Measurements from ENCODE around the gene DYNC1I1. TPM values are rescaled to one million over a fixed set of nuclear protein-coding genes. Genes with fewer than 3 reads are reported as not detected.

The DYNC1I1 gene
- total RNA-seq, 1 experiment from 2014 or later: not detected

GRCh38 chr7:95824616-95825015 lies 52.3 kb downstream of the DYNC1I1 start:
- no TSS peak for BruUV-seq (replicated peaks)
- Mint-ChIP-seq H3K27me3 (ENCODE audit: insufficient read depth, unreplicated experiment) (peaks cover 58% of the 10 kb centered on the region), H3K27ac (ENCODE audit: low read depth, unreplicated experiment) (no peak overlapping the region), H3K4me1 (ENCODE audit: insufficient read depth, unreplicated experiment) (no peaks in the 10 kb centered on the region), H3K36me3 (ENCODE audit: insufficient read depth, unreplicated experiment) (no peaks in the 10 kb centered on the region), H3K4me3 (ENCODE audit: unreplicated experiment) (no peak overlapping the region), H3K9me3 (ENCODE audit: unreplicated experiment) (no peaks in the 10 kb centered on the region)
- TF ChIP-seq CTCF (IDR thresholded peaks at IDR 0.05; ENCODE audit: unreplicated experiment): no peak
- intact Hi-C loops (cut with micrococcal nuclease): no loop called here
- DNase-seq (ENCODE audit: unreplicated experiment): no peak
- ChIA-PET POLR2A (no interaction called here), CTCF (interaction anchor here (0.5 kb wide), 1 partner anchor 1846 kb away, joined by 4 read pairs; no protein-coding TSS in a partner anchor)

GRCh38 chr7:95828824-95829790 lies 56.8 kb downstream of the DYNC1I1 start:
- Mint-ChIP-seq H3K4me1 (ENCODE audit: insufficient read depth, unreplicated experiment) (no peaks in the 10 kb centered on the region), H3K9me3 (ENCODE audit: unreplicated experiment) (no peaks in the 10 kb centered on the region), H3K27ac (ENCODE audit: low read depth, unreplicated experiment) (no peak overlapping the region), H3K27me3 (ENCODE audit: insufficient read depth, unreplicated experiment) (peaks cover 43% of the 10 kb centered on the region), H3K36me3 (ENCODE audit: insufficient read depth, unreplicated experiment) (no peaks in the 10 kb centered on the region), H3K4me3 (ENCODE audit: unreplicated experiment) (no peak overlapping the region)
- TF ChIP-seq CTCF (IDR thresholded peaks at IDR 0.05; ENCODE audit: unreplicated experiment): no peak
- DNase-seq (ENCODE audit: unreplicated experiment): no peak
- POLR2A ChIA-PET: no interaction called here
- intact Hi-C loops (cut with micrococcal nuclease): no loop called here
- BruUV-seq (replicated peaks): no TSS peak
- CTCF ChIA-PET: interaction anchor here (1.3 kb wide), 1 partner anchor 42 kb away, joined by 3 read pairs; no protein-coding TSS in a partner anchor

- Mint-ChIP-seq H3K9me3 (ENCODE audit: unreplicated experiment) (no peaks in the 10 kb centered on the region), H3K27me3 (ENCODE audit: insufficient read depth, unreplicated experiment) (peaks cover 24% of the 10 kb centered on the region), H3K4me1 (ENCODE audit: insufficient read depth, unreplicated experiment) (no peaks in the 10 kb centered on the region), H3K36me3 (ENCODE audit: insufficient read depth, unreplicated experiment) (no peaks in the 10 kb centered on the region), H3K4me3 (ENCODE audit: unreplicated experiment) (no peak overlapping the region), H3K27ac (ENCODE audit: low read depth, unreplicated experiment) (no peak overlapping the region)
- CTCF ChIA-PET: interaction anchor here (0.6 to 2.7 kb wide), 12 partner anchors 29 to 893 kb away, joined by 3 to 17 read pairs (median 4); partner anchors contain the start of gene DYNC1I1
- BruUV-seq (replicated peaks): no TSS peak
- DNase-seq (ENCODE audit: unreplicated experiment): peak; percentile 31
- POLR2A ChIA-PET: interaction anchor here (0.5 to 0.7 kb wide), 3 partner anchors 32 to 386 kb away, joined by 3 read pairs; no protein-coding TSS in a partner anchor
- intact Hi-C loops (cut with micrococcal nuclease): no loop called here
- peak; percentile 22 for TF ChIP-seq CTCF (IDR thresholded peaks at IDR 0.05; ENCODE audit: unreplicated experiment)
These were observed 68.9 kb downstream of the DYNC1I1 start for GRCh38 chr7:95840953-95841950.

Data from MCF 10A (cell line).